ENCODE measurements around the gene GIPC1. TPM values are rescaled to one million over a fixed set of nuclear protein-coding genes. Genes with fewer than 3 reads are reported as not detected.

GIPC1 gene
- total and polyA plus RNA-seq, 9 of the 15 experiments (the other 6 are each of a cell fraction or from before 2014, with no cell fraction given), result 0.49 to 54.7 (median 24.8) TPM

DNA sequence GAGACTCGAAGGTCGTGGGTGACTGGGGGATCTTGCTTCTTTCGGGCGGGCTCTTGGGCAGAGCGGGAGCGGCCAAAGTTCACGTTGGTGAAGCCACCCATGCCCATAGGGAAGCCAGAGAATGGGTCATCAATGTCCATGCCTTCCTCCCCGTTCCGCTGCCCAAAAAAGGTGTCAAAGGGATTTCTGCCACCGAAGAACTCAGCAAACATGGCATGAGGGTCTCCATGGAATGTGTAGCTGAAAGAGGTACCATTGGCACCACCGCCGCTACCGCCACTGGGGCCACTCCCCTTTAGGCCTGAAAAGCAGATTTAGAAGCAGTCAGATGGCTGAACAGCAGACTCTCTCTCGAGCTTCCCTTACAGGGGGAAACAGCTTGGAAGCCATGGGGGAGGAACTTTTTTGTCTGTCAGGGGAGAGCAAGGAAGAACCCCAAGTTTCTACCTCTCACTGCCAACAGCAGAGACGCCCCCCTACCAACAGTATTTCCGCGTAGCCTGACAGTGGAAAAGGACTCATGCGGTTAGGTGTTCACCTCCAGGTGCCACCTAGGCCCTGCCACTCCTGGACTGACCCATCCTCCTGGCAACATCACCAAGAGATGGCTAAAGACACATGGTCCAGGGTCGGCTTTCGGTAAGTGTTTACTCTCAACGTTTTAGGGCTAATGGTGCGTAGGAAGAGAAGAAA lies 21.0 kb upstream of the GIPC1 start (continued):
- TF ChIP-seq, protein P1, sequence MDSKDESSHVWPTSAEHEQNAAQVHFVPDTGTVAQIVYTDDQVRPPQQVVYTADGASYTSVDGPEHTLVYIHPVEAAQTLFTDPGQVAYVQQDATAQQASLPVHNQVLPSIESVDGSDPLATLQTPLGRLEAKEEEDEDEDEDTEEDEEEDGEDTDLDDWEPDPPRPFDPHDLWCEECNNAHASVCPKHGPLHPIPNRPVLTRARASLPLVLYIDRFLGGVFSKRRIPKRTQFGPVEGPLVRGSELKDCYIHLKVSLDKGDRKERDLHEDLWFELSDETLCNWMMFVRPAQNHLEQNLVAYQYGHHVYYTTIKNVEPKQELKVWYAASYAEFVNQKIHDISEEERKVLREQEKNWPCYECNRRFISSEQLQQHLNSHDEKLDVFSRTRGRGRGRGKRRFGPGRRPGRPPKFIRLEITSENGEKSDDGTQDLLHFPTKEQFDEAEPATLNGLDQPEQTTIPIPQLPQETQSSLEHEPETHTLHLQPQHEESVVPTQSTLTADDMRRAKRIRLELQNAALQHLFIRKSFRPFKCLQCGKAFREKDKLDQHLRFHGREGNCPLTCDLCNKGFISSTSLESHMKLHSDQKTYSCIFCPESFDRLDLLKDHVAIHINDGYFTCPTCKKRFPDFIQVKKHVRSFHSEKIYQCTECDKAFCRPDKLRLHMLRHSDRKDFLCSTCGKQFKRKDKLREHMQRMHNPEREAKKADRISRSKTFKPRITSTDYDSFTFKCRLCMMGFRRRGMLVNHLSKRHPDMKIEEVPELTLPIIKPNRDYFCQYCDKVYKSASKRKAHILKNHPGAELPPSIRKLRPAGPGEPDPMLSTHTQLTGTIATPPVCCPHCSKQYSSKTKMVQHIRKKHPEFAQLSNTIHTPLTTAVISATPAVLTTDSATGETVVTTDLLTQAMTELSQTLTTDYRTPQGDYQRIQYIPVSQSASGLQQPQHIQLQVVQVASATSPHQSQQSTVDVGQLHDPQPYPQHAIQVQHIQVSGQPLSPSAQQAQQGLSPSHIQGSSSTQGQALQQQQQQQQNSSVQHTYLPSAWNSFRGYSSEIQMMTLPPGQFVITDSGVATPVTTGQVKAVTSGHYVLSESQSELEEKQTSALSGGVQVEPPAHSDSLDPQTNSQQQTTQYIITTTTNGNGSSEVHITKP (IDR thresholded peaks at IDR 0.05; ENCODE audit: partially characterized antibody), result no peak
- TF ChIP-seq, protein P2, sequence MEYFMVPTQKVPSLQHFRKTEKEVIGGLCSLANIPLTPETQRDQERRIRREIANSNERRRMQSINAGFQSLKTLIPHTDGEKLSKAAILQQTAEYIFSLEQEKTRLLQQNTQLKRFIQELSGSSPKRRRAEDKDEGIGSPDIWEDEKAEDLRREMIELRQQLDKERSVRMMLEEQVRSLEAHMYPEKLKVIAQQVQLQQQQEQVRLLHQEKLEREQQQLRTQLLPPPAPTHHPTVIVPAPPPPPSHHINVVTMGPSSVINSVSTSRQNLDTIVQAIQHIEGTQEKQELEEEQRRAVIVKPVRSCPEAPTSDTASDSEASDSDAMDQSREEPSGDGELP (CRISPR knock-in tag; IDR thresholded peaks at IDR 0.05; ENCODE audit: borderline replicate concordance), result 0 out of 2 replicates have a peak, but pooled peaks have one; percentile 22
- peak; percentile 1 for TF ChIP-seq POLR2B (IDR thresholded peaks at IDR 0.05; ENCODE audit: low read depth, partially characterized antibody)
- TF ChIP-seq NRF1 (conservative IDR thresholded peaks at IDR 0.05 in 1 of 2, IDR thresholded peaks at IDR 0.05 in 1 of 2), result no peak
- TF ChIP-seq, protein P3, sequence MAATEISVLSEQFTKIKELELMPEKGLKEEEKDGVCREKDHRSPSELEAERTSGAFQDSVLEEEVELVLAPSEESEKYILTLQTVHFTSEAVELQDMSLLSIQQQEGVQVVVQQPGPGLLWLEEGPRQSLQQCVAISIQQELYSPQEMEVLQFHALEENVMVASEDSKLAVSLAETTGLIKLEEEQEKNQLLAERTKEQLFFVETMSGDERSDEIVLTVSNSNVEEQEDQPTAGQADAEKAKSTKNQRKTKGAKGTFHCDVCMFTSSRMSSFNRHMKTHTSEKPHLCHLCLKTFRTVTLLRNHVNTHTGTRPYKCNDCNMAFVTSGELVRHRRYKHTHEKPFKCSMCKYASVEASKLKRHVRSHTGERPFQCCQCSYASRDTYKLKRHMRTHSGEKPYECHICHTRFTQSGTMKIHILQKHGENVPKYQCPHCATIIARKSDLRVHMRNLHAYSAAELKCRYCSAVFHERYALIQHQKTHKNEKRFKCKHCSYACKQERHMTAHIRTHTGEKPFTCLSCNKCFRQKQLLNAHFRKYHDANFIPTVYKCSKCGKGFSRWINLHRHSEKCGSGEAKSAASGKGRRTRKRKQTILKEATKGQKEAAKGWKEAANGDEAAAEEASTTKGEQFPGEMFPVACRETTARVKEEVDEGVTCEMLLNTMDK (IDR thresholded peaks at IDR 0.05; ENCODE audit: borderline replicate concordance, insufficient read depth, low read depth, low read length, poor library complexity, severe bottlenecking), result no peak
- peak; percentile 21; the same call in 1 of the 2 replicates for TF ChIP-seq ZFP1 (CRISPR knock-in tag; IDR thresholded peaks at IDR 0.05)
- TF ChIP-seq, protein P4, sequence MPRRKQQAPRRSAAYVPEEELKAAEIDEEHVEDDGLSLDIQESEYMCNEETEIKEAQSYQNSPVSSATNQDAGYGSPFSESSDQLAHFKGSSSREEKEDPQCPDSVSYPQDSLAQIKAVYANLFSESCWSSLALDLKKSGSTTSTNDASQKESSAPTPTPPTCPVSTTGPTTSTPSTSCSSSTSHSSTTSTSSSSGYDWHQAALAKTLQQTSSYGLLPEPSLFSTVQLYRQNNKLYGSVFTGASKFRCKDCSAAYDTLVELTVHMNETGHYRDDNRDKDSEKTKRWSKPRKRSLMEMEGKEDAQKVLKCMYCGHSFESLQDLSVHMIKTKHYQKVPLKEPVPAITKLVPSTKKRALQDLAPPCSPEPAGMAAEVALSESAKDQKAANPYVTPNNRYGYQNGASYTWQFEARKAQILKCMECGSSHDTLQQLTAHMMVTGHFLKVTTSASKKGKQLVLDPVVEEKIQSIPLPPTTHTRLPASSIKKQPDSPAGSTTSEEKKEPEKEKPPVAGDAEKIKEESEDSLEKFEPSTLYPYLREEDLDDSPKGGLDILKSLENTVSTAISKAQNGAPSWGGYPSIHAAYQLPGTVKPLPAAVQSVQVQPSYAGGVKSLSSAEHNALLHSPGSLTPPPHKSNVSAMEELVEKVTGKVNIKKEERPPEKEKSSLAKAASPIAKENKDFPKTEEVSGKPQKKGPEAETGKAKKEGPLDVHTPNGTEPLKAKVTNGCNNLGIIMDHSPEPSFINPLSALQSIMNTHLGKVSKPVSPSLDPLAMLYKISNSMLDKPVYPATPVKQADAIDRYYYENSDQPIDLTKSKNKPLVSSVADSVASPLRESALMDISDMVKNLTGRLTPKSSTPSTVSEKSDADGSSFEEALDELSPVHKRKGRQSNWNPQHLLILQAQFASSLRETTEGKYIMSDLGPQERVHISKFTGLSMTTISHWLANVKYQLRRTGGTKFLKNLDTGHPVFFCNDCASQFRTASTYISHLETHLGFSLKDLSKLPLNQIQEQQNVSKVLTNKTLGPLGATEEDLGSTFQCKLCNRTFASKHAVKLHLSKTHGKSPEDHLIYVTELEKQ (CRISPR knock-in tag; IDR thresholded peaks at IDR 0.05), result no peak
- TF ChIP-seq ZBED1 (IDR thresholded peaks at IDR 0.05), result peak; percentile 56; the same call in 1 of the 2 replicates
- TF ChIP-seq, protein P5, sequence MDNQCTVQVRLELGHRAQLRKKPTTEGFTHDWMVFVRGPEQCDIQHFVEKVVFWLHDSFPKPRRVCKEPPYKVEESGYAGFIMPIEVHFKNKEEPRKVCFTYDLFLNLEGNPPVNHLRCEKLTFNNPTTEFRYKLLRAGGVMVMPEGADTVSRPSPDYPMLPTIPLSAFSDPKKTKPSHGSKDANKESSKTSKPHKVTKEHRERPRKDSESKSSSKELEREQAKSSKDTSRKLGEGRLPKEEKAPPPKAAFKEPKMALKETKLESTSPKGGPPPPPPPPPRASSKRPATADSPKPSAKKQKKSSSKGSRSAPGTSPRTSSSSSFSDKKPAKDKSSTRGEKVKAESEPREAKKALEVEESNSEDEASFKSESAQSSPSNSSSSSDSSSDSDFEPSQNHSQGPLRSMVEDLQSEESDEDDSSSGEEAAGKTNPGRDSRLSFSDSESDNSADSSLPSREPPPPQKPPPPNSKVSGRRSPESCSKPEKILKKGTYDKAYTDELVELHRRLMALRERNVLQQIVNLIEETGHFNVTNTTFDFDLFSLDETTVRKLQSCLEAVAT (IDR thresholded peaks at IDR 0.05), result 0 out of 4 replicates have a peak, but pooled peaks of 1 of the 2 experiments have one; percentile 24
- TF ChIP-seq LCOR (CRISPR knock-in tag; IDR thresholded peaks at IDR 0.05), result 0 out of 2 replicates have a peak, but pooled peaks have one; percentile 1
- TF ChIP-seq, protein P6, sequence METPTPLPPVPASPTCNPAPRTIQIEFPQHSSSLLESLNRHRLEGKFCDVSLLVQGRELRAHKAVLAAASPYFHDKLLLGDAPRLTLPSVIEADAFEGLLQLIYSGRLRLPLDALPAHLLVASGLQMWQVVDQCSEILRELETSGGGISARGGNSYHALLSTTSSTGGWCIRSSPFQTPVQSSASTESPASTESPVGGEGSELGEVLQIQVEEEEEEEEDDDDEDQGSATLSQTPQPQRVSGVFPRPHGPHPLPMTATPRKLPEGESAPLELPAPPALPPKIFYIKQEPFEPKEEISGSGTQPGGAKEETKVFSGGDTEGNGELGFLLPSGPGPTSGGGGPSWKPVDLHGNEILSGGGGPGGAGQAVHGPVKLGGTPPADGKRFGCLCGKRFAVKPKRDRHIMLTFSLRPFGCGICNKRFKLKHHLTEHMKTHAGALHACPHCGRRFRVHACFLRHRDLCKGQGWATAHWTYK (CRISPR knock-in tag; IDR thresholded peaks at IDR 0.05), result 0 out of 2 replicates have a peak, but pooled peaks have one; percentile 46
- peak; percentile 90; the same call in 1 of the 2 replicates for TF ChIP-seq PHTF2 (CRISPR knock-in tag; IDR thresholded peaks at IDR 0.05)

All from K562 (cell line).